ENCODE measurements around the gene MT1M.

MT1M gene

GRCh38 chr16:56677474-56677873, 45.0 kb downstream of the MT1M start:
- H3K27ac Mint-ChIP-seq: no peak overlapping the region
- DNase-seq (ENCODE audit: low spot score in 2 of 2) (no peak), ATAC-seq (ENCODE audit: low read depth) (no peak)
- H3K4me3 Mint-ChIP-seq: no peak overlapping the region
- no peaks in the 10 kb centered on the region for H3K9me3 Mint-ChIP-seq
- no peaks in the 10 kb centered on the region for H3K36me3 Mint-ChIP-seq
- peaks cover 15% of the 10 kb centered on the region for H3K4me1 Mint-ChIP-seq
- peaks cover 21% of the 10 kb centered on the region for H3K27me3 Mint-ChIP-seq

GRCh38 chr16:56679078-56679730, 46.7 kb downstream of the MT1M start:
- H3K4me1 Mint-ChIP-seq: peaks cover 15% of the 10 kb centered on the region
- no peak for ATAC-seq (ENCODE audit: low read depth)
- no peaks in the 10 kb centered on the region for H3K36me3 Mint-ChIP-seq
- no peaks in the 10 kb centered on the region for H3K9me3 Mint-ChIP-seq
- H3K27ac Mint-ChIP-seq: no peak overlapping the region
- peaks cover 15% of the 10 kb centered on the region for H3K27me3 Mint-ChIP-seq
- no peak overlapping the region for H3K4me3 Mint-ChIP-seq
- no peak for DNase-seq (ENCODE audit: low spot score in 2 of 2)

DNA sequence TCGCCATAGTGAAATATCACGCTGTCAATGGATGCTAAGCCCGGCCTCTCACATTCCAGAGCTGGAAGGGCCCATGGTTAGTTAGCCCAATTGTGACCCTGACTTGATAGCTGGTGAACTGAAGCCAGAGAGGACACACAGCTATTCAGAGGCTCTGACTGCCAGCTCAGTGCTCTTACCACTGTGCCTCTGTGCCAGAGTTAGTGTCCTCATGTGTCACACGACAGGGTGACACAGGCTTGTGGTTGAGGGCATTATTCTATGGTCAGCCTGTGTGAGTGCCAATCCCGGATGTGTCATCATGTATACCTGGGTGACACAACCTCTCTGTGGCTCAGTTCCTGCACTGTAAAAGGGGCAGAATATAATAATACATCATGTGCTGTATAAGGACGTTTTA, 47.4 kb downstream of the MT1M start:
- Mint-ChIP-seq H3K27ac (no peak overlapping the region), H3K9me3 (no peaks in the 10 kb centered on the region), H3K4me3 (no peak overlapping the region), H3K36me3 (no peaks in the 10 kb centered on the region), H3K4me1 (peaks cover 15% of the 10 kb centered on the region), H3K27me3 (peaks cover 12% of the 10 kb centered on the region)
- no peak for ATAC-seq (ENCODE audit: low read depth)
- DNase-seq (ENCODE audit: low spot score in 2 of 2): no peak

- H3K27me3 Mint-ChIP-seq: peaks cover 6% of the 10 kb centered on the region
- DNase-seq (ENCODE audit: low spot score in 2 of 2) (peak; percentile 59 to 63), ATAC-seq (ENCODE audit: low read depth) (peak; percentile 100)
- peaks cover 3% of the 10 kb centered on the region for H3K36me3 Mint-ChIP-seq
- H3K4me3 Mint-ChIP-seq: peak within 1 kb of the TSS; percentile 93
- peak within 1 kb of the TSS; percentile 45 for H3K27ac Mint-ChIP-seq
- peaks cover 3% of the 10 kb centered on the region for H3K9me3 Mint-ChIP-seq
- H3K4me1 Mint-ChIP-seq: peaks cover 9% of the 10 kb centered on the region
Observed at GRCh38 chr16:56681939-56682702, 49.7 kb downstream of the MT1M start, which contains the start of gene MT1X. MT1X (plus strand) TSS chr16:56682470; CDS start chr16:56682541, 71 bp downstream.

GRCh38 chr16:56682703-56683397, 50.4 kb downstream of the MT1M start:
- peaks cover 3% of the 10 kb centered on the region for H3K36me3 Mint-ChIP-seq
- no peak for DNase-seq (ENCODE audit: low spot score in 2 of 2)
- H3K4me1 Mint-ChIP-seq: peaks cover 9% of the 10 kb centered on the region
- peak overlapping the region; percentile 45 for H3K27ac Mint-ChIP-seq
- no peak for ATAC-seq (ENCODE audit: low read depth)
- H3K4me3 Mint-ChIP-seq: peak overlapping the region; percentile 93
- H3K9me3 Mint-ChIP-seq: peaks cover 3% of the 10 kb centered on the region
- peaks cover 6% of the 10 kb centered on the region for H3K27me3 Mint-ChIP-seq

All from memory B cell (primary cell).